ENCODE measurements around the gene C4orf36.

GRCh38 chr4:86837691-86838503 is 54.3 kb downstream of the C4orf36 start:
- TF ChIP-seq CTCF (IDR thresholded peaks at IDR 0.05; ENCODE audit: low read depth, low read length), result no peak
- no peak for TF ChIP-seq POLR2A (IDR thresholded peaks at IDR 0.05; ENCODE audit: extremely low read depth, insufficient read length)
- TF ChIP-seq, protein P1, sequence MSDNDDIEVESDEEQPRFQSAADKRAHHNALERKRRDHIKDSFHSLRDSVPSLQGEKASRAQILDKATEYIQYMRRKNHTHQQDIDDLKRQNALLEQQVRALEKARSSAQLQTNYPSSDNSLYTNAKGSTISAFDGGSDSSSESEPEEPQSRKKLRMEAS (IDR thresholded peaks at IDR 0.05; ENCODE audit: low read depth, low read length), result no peak
